GM12872 (cell line): ENCODE results near the gene TUBD1.

ENCODE experiments used
- CTCF ChIP-seq: IDR thresholded peaks from 3 replicates; pipeline ENCODE4 v1.5.1; 2011; ENCODE audit warnings: low read depth, mild to moderate bottlenecking, low read length, moderate library complexity; ENCODE audit not compliant: insufficient read depth

TUBD1 gene

GRCh38 chr17:59878624-59879023, 14.1 kb downstream of the TUBD1 start:
- no peak for TF ChIP-seq CTCF

- no peak for TF ChIP-seq CTCF
These were observed 14.8 kb downstream of the TUBD1 start for GRCh38 chr17:59877965-59878364.

DNA sequence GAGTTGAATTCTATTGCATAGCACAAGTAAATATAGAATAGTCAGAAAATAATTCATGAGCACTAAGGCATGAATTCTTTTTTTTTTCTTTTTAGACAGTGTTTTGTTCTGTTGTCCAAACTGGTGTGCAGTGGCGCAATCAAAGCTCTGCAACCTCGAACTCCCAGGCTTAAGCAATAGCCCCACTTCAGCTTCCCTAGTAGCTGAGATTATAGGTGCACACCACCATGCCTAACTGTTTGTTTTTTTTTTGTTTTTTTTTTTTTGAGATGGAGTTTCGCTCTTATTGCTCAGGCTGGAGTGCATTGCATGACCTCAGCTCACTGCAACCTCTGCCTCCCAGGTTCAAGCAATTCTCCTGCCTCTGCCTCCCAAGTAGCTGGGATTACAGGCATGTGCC, 16.6 kb downstream of the TUBD1 start:
- no peak for TF ChIP-seq CTCF

DNA sequence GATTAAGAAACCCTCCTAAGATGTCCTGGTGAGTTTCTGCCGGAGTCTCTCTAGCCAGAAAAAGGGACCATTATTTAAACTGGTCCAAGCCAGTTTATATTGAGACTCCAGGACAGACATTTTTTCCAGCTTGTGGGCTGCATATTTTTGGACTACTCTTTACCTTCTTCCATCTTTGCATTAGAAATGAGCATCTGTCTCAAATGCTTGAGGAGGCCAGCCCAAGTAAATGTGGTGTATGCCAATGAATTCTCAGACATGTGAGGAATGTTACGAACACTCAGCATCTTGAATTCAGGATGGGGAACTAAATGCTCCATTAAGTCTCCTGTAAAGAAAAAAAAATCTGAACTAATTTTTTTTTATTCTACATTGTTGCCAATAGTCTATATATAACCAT, 18.4 kb downstream of the TUBD1 start:
- no peak for TF ChIP-seq CTCF

GRCh38 chr17:59872351-59872750, 20.4 kb downstream of the TUBD1 start:
- no peak for TF ChIP-seq CTCF

GRCh38 chr17:59870482-59870881, 22.3 kb downstream of the TUBD1 start:
- TF ChIP-seq CTCF = no peak

GRCh38 chr17:59869941-59870218, 22.9 kb downstream of the TUBD1 start:
- no peak for TF ChIP-seq CTCF

DNA sequence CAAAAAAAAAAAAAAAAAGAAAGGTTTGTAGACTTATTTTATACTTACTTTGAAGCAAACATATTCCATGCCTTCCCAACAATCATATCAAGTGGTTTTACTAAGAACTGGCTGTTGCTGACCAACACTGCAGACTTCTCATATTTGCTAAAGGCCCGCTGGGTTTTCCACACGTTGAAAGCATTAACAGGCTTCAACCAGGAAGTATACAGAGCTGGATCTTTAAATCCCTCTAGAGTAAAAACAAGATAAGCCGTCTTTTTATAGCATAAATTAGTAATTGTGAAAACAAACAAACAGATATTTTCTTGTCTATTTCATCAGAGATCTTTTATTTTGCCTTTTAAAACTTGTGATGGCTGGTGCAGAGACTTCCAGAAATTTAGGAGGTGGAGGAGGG, 29.1 kb downstream of the TUBD1 start:
- no peak for TF ChIP-seq CTCF
